LHCN-M2 (cell line): ENCODE measurements around the gene KIF1B. TPM values are rescaled to one million over a fixed set of nuclear protein-coding genes. Genes with fewer than 3 reads are reported as not detected.
"Not testable (repeated sequence)": the region's sequence is repeated elsewhere in the genome, so short reads cannot be mapped to it uniquely, and the experiment has no call there.

Experiments used
- DNase-seq: peaks from one replicate; pipeline ENCODE4 v3.0.0-alpha.2; 2012; ENCODE audit warnings: low read depth
- total RNA-seq: library from RNA; depleted of rRNA; stranded (reverse); fragments of >200 nt; gene quantifications from 2 replicates; pipeline ENCODE4 v1.2.3, GENCODE V29; 2014

KIF1B gene
- total RNA-seq, 1 experiment from 2014 or later: 33.2 TPM

DNA sequence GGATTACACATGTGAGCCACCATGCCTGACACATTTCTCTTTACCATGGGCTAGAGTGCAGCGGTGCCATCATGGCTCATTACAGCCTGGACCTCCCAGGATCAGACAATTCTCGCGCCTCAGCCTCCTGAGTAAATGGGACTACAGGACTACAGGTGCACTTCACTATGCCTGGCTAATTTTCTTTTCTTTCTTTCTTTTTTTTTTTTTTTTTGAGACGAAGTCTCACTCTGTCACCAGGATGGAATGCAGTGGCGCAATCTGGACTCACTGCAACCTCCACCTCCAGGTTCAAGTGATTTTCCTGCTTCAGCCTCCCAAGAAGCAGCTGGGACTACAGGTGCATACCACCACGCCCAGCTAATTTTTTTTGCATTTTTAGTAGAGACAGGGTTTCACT lies 14.8 kb upstream of the KIF1B start:
- DNase-seq: peak; percentile 20

DNA sequence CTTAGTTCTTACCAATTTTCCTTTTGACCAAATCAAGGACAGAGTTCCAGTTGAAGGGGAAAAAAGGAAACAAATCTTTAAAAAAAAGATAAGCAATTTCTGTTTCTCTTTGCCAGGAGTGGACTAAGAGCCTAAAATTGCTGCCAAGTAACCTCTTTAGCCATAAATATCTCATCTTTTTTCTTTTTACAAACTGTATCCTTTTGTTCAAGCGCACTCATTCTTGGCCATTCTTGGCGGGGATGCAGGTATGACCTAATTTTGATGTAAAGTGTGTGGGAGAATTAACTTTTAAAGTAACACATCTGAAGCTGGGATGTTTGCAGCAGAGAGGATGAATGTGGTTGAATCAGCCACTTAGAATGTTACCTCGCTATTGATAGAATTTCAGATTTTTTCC lies 13.4 kb upstream of the KIF1B start:
- DNase-seq: no peak

DNA sequence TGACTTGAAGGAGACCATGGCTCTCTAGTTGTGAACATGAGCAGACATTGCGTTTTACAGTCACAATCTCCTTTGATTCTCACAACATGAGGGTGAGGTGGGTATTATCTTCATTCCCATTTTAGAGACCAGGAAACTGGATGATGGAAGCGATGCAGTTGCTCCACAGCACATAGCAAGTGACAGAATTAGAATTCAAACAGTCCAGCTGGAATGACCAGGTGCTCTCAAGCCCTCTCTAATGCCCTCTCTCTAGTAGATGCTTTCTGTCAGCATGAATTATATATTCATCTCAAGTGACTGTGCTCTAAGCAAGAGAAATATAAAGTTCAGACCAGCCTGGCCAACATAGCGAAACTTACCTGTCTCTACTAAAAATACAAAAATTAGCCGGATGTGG lies 9.8 kb upstream of the KIF1B start:
- DNase-seq: no peak

DNA sequence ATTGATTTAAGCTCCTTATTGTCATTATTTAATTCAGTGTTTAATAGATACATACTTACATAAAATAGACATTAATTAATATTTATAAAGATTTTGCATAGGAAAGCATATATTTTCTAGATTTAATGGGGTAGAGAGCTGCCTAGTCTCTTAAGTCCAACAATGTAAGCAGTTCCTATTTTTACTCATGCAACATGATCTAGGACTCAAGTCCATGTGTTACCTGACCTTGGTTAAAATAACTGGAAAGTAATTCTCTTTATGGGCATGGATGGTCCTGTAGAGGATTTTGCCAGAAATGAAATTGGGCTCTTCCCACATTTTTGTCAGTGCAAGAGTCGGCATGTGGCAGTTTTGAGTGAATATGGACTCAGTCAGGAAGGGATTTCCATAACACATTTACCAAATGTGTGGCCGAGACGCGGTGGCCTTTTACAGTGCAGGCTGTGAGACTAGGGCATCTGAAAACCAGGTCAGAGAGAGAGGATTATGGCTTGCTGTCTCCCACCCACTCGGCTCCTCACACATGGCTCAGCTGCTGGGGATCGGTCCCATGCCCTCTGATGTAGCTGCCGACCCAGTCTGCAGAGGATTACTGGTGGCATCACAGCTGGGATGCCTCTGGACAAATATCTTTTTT lies 6.2 kb upstream of the KIF1B start:
- DNase-seq: no peak

DNA sequence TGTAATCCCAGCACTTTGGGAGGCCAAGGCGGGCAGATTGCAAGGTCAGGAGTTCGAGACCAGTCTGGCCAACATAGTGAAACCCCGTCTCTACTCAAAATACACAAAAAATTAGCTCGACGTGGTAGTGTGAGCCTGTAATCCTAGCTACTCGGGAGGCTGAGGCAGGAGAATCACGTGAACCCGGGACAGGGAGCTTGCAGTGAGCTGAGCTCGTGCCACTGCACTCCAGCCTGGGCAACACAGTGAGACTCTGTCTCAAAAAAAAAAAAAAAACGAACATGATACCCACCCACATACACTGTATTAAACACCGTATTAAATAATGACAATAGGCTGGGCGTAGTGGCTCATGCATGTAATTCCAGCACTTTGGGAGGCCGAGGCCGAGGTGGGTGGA lies 5.2 kb upstream of the KIF1B start:
- DNase-seq: not testable (repeated sequence)

DNA sequence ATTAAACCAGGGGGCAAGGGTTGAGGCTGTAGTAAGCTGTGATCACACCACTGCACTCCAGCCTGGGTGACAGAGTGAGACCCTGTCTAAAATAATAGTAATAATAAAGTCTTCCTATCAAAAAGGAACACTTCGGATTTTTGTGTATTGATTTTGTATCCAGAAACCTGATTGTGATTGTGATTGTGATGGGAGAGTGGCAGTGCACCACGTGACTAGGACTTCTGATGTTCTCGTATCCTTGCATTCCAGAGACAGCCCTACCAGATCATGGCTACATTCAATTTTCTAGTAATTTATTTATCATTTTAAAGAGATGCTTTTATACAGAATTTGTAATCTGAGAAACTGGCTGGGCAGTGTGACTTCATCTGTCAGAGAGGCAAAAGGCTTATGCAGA lies 2.6 kb upstream of the KIF1B start:
- DNase-seq: no peak

DNA sequence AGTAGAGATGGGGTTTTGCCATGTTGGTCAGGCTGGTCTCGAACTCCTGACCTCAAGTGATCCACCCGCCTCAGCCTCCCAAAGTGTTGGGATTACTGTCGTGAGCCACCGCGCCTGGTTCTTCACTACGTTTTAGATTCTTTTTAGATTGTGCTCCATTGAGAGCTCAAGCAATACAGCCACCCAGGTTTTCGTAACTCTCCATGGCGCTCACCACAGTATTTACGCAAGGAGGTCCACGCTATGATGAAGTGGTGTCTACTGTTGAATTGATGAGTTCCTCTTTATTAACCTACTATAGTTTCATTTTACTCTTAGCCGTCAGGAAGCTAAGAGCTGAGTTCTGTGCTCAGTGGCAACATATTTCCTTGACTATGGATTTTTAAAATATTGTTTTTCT lies 1.8 kb upstream of the KIF1B start:
- no peak for DNase-seq

DNA sequence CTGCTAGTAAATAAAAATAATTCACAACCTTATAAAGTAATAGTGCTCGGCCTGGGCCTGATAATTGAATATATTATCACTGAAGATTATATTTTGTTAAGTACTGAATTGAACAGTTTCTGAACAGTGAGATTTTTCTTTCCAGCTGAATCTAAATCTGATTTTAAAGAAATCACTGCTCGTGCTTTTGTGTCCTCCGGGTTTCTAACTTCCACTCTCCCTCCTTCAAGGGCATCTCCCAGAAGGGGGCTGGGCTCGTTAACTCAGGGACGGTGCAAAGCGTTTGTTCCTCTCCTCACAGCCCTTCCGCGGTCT lies 823 bp upstream of the KIF1B start:
- DNase-seq: no peak

DNA sequence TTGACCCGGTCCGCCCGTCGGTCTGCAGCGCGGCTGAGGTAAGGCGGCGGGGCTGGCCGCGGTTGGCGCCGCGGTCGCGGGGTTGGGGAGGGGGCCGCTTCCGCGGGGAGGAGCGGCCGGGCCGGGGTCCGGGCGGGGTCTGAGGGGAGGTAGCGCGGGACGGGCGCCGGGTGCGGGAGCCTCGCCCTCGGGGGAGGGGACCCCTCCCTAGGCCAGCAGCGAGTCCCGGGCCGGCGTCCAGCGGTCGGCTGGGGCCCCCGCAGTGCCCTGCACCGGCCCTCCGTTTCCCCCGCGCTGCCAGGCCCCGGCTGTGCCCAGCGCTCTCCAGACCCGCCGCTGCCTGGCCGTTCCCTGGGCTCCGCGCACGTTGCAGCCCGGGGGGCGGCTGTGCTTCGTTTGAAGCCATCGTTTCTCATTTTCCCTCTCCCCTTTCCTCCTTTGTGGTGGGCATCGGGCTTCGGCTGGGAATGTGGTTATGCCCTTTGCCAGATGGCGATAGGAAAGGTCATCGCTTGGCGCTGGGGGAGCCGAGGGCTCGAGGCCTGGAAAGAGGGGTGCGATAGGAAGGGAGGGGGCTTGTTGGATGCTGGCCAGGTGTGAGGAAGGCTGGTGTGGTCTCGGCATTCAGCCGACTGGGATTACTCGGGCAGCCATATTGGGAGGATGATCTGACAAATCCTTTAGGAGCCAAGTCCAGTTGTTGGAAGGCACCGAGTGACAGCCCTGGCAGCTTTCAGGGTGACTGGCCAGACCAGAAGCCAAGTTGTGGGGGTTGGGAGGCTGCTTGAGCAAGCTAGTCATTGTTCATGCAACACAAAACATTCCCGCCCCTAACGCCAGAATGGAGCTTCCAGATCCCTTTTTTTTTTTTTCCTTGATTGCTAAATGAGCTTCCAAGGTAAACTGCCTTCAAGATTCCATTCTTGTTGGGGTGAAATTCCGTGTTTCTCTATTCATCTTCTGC lies 753 bp downstream of the KIF1B start:
- peak; percentile 92 for DNase-seq

DNA sequence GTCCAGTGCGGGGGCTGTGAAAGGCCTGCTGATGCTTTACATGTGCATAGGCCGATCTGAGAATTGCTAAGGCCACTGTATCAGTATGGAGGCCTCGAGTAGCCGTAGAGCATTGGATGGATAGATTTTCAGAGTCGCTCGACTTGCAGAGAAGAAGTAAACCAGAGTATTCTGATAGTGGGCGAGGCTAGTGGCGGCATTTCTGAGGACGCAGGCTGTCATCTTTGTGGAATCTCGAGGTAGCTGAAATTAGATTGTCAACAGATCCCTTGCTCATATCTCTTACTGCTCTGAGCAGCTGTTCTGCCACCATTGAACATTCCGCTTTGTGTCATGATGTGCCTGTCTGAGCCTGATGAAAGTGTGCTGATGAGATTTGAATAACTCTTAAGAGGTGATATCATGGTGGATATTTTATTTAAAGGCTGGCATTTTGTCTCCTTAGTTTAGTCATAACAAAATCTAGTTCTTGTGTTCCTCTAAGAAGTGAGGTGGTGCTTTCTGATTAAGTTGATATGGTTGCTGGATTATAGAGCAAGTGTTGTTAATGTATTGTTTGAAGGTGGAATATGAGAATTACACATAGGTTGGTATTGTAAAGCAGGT lies 1.5 kb downstream of the KIF1B start:
- DNase-seq: peak; percentile 82

DNA sequence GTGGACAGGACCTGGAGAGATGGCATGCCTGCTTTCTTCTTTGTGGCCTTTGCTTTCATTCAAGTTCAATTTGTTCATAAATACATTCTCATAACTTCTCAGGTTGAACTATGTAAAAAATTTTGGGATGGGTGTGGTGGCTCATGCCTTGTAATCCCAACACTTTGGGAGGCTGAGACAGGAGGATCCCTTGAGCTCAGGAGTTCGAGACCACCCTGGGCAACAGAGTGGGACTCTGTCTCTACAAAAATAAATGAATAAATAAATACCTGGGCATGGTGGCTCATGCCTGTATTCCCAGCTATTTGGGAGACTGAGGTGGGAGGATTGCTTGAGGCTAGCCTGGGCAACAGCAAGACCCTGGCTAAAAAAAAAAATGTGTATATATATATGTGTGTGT lies 2.1 kb downstream of the KIF1B start:
- no peak for DNase-seq

DNA sequence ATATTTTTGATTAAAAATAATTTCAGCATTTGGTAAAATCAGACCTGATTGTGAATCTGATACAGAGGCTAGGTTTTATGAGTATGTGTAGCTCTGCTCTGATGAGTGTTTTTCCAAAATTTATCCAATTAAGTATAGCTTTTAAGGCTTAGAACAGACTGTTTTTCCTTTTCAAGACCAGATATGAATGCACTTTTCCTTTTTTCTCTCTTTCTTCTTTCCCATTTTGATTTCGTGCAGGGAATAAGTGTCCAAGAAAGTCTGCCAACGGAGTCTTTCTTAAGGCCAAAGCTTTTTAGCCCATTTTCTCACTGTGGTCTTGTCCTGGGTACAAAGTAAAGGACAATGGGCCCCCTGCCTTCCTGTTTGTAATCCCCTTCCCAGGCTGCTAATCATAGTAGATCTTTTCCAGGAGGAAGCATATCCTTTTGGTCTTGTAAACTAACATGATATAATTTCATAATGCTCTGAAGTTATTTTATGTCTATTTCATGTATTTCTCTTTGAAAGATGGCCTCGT lies 2.9 kb downstream of the KIF1B start:
- no peak for DNase-seq

DNA sequence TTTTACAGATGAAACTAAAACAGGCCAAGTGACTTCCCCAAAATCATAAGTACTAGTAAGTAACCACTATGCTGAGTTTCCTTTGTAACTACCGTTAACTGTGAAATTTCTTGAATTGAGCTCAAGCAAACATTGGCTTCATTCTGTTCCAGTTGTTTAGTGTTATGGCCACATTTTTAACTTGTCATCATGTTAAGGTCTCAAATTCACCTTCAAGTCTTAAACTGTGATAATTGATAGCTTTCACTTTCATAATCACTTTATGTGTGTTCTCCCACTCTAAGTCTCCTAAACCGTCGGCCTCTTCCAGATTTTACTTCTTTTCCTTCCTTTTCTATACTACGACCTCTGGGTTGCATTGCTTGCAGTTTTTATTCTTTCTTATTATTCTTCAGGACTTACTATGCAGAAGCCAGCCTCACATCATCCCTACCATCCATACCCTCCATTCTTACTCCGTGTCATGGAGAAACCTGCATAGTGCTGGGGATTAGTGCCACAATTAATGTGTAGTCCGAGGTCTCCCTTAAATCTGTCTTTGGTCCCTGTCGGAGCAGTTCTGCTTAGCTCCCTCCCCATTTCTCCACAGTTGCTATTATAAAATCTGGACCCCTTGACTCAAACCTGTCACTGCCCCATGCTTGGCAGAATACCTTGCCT lies 5.8 kb downstream of the KIF1B start:
- DNase-seq: no peak

DNA sequence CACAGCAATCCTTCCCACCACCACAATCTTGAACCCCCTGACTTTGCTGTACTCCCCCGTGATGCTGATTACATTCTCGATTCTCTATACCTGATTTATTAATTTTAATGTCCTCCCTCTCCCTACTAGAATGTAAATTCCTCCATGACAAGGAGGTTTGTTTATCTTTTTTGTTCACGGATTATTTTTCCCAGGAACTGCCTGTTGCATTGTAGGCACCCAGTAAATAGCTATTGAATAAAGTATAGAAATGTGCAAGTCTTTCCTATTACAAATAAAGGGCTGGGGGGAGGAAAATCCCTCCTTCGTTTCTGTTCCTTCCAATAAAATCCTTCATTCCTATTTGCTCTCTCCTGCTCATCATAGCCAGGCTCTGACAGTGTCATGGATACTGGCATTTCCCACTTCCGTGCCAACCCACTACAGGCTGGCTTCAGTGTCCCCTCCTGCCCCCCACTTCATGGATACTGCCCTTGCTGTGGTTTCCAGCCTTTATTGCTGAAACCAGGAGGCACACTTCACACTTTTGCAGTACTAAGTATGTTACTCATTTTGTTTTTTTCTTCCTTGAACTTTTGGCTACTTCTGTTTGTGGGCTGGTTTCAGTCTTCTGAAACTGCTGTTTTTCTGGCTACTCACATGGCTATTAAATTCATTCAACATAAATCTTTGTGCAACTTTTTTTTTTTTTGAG lies 7.5 kb downstream of the KIF1B start:
- DNase-seq: peak; percentile 63

DNA sequence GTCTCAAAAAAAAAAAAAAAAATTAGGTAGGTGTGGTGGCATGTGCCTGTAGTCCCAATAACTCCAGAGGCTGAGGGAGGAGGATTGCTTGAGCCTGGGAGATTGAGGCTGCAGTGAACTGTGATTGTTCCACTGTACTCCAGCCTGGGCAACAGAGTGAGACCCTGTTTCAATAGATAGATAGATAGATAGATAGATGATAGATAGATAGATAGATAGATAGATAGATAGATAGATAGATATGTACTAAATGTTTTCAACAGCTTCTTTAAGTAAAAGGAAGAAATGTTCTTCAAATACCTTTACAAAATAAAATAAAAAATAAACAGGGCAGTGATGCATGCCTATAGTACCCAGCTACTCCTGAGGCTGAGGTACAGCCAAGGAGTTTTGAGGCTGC lies 9.8 kb downstream of the KIF1B start:
- DNase-seq: no peak

DNA sequence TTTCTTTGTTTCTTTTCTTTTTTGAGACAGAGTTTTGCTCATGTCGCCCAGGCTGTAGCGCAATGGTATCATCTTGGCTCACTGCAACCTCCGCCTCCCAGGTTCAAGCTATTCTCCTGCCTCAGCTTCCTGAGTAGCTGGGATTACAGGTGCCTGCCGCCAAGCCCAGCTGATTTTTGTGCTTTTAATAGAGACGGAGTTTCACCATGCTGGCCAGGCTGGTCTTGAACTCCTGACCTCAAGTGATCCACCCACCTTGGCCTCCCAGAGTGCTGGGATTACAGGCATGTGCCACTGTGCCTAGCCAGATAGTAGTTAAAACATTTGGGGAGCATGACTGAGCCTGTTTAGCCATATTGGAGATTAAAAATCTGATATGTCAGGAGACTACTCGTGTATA lies 10.3 kb downstream of the KIF1B start:
- not testable (repeated sequence) for DNase-seq

DNA sequence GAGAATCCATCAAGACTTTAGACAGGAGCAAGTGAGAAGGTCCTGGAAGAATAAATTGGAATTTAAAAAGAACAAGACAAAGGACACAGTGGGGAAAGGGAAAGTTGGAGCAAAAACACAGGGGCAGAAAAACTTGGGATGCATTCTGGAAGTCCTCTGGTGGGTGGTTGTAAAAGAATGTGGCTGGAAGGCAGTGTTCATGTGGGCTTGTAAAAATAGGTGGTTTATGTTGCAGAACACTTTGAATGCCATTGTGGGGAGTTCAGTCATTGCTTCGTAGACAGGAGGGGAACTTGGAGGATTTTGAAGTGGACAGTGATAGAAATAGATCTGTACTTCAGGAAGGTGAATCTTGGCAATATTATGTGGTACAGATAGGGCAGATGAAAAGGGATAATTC lies 15.2 kb downstream of the KIF1B start:
- DNase-seq: peak; percentile 29

DNA sequence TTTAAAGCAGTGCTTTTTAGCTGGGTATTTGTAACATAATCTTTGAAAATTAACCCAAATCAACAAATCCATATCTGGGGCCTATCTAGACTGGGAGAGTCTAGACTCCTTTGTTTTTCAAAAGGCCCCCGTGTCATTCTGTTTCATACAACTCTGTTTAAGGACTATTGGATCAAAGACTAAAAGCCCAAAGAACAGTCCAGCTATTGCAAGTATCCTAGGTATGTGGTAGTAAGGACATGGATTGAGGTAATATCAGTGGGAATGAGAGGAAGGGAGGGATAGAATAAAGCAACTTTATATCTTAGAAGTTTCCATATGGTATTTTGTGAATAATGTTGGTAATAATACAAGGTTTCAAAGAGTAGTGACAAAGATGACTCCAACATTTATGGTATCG lies 18.2 kb downstream of the KIF1B start:
- DNase-seq: no peak

DNA sequence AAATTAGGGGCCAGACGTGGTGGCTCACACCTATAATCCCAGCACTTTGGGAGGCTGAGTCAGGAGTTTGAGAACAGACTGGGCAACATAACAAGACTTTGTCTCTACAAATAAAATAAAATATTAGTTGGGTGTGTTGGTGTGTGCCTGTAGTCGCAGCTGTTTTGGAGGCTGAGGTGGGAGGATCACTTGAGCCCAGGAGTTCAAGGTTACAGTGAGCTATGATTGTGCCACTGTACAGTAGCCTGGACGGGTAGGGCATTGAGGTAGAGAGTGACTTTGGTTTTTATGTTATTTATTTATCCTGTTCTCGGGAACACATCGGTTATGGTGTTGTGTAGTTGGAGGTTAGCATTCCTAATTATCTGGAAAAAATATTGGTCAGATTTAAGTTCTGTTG lies 19.5 kb downstream of the KIF1B start:
- DNase-seq: no peak

DNA sequence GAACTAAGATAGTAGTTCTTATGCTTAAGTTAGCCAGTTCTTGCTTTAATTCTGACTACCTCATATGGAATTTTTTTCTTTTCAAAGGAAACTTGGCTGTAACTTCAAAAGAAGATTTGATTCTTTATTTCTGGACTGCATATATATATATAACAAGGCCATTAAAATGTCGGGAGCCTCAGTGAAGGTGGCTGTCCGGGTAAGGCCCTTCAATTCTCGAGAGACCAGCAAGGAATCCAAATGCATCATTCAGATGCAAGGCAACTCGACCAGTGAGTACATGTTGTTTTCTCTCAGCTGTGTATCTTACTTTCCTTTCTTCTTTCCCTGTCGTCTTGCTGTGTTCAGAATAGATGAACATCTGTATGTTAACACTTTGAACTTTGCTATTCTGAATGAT lies 21.8 kb downstream of the KIF1B start:
- no peak for DNase-seq

DNA sequence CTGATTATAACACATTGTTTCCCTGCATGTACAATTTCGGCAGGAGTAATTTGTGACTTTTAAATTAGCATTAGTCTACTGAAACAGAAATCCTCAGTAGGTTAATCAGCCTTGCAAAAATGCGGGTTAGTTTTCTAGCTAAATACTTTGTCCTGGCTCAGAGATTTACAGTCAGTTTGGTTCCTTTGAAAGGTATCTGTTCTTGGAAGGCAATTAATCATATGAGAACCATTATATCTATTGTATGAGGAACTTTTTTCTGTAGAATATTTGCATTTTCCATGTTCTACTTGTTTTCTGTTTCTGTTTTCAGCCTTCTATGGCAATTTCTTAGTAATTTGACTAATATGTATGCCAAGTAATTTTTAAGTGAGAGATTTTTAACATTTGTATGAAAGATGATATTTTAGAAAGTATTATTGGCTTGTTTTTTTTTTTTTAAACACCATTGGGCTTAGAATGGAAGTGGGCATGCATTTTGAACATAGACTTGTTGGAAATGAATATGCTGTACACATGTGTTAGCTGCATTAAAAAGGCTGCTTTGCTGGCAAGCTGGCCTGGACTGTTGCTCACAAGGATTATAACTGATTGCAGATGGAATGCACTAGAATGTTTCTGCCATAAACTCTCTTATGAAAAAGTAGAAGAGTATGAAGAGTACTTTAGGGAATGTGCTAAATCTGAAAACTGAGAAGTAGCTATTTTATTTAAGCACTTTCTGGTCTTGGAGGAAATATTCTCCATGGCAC lies 26.2 kb downstream of the KIF1B start:
- no peak for DNase-seq
